IMR-90 (cell line): ENCODE data around the gene DCAF6.

Source experiments
- BHLHE40 ChIP-seq: fragments of 150-350 bp; IDR thresholded peaks from 2 replicates; pipeline ENCODE4 v1.6.1; 2016; ENCODE audit warnings: mild to moderate bottlenecking, low read depth, low read length
- CEBPB ChIP-seq: IDR thresholded peaks from 2 replicates; pipeline ENCODE4 v1.6.1; 2012; ENCODE audit warnings: low read depth, low read length, improper control_type of control experiment
- CTCF ChIP-seq: conservative IDR thresholded peaks from 2 replicates; pipeline ENCODE4 v1.5.1; 2012; ENCODE audit warnings: mild to moderate bottlenecking, low read depth, low read length, improper control_type of control experiment
- FOS ChIP-seq: fragments of 150-350 bp; IDR thresholded peaks from 2 replicates; pipeline ENCODE4 v1.6.1; 2016; ENCODE audit warnings: low read depth, low read length
- MAFK ChIP-seq: IDR thresholded peaks from 2 replicates; pipeline ENCODE4 v1.6.1; 2012; ENCODE audit warnings: low read depth, low read length, improper control_type of control experiment
- MAZ ChIP-seq: IDR thresholded peaks from 2 replicates; pipeline ENCODE4 v1.6.1; 2012; ENCODE audit warnings: low read depth, mild to moderate bottlenecking, low read length, improper control_type of control experiment, moderate library complexity, borderline replicate concordance
- MXI1 ChIP-seq: IDR thresholded peaks from 2 replicates; pipeline ENCODE4 v1.6.1; 2012; ENCODE audit warnings: low read depth, mild to moderate bottlenecking, low read length, moderate library complexity, borderline replicate concordance
- POLR2A ChIP-seq: IDR thresholded peaks from 2 replicates; pipeline ENCODE4 v1.6.1; 2012; ENCODE audit warnings: mild to moderate bottlenecking, low read depth, low read length
- RFX5 ChIP-seq: IDR thresholded peaks from 2 replicates; pipeline ENCODE4 v1.8.0; 2012; ENCODE audit warnings: low read depth, mild to moderate bottlenecking, low read length, moderate library complexity
- SMC3 ChIP-seq: fragments of 150-350 bp; IDR thresholded peaks from 2 replicates; pipeline ENCODE4 v1.6.1; 2016; ENCODE audit warnings: low read depth, mild to moderate bottlenecking, antibody characterized with exemption, low read length, moderate library complexity
- USF2 ChIP-seq: fragments of 150-350 bp; IDR thresholded peaks from 2 replicates; pipeline ENCODE4 v1.6.1; 2017; ENCODE audit warnings: mild to moderate bottlenecking, antibody characterized with exemption, low read length, low read depth

- TF ChIP-seq SMC3 (no peak), POLR2A (no peak), CTCF (no peak), MAZ (no peak), USF2 (no peak), FOS (no peak), MAFK (peak; percentile 87), MXI1 (no peak), RFX5 (no peak), BHLHE40 (no peak), CEBPB (no peak)
Observed at GRCh38 chr1:167924543-167925231, 11.8 kb upstream of the DCAF6 start.
